HG02885 (cell line): Measurements from ENCODE around the gene SOX4.

Experiments used
- ATAC-seq: cut with Tn5 transposase; IDR thresholded peaks from one replicate; pipeline ENCODE4 v1.9.1; 2021; ENCODE audit warnings: mild to moderate bottlenecking; ENCODE audit not compliant: unreplicated experiment, poor library complexity

Gene SOX4

DNA sequence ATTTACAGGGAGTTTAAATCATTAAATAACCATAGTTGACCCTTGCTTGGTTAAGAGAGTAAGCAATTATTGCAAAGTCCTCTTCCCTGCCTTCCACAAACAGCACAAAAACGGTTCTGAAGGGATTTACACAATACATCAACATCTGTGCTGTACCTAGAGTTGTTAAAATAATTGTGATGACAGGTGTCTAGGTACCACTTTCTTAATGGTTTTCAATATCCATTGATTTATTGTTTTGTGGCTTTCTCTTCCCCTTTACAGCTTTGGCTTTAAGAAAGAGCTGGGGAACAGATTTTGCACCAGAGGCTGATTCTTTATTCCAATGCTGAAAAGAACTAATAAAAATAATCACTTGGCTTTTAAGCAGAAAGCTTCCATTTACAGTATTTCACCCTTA, 598 bp upstream of the SOX4 start:
- no peak for ATAC-seq

DNA sequence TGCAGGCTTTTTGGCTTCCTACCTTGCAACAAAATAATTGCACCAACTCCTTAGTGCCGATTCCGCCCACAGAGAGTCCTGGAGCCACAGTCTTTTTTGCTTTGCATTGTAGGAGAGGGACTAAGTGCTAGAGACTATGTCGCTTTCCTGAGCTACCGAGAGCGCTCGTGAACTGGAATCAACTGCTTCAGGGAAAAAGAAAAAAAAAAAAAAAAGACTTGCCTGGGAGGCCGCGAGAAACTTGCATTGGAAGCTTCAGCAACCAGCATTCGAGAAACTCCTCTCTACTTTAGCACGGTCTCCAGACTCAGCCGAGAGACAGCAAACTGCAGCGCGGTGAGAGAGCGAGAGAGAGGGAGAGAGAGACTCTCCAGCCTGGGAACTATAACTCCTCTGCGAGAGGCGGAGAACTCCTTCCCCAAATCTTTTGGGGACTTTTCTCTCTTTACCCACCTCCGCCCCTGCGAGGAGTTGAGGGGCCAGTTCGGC, 420 bp downstream of the SOX4 start:
- peak; percentile 23 for ATAC-seq

DNA sequence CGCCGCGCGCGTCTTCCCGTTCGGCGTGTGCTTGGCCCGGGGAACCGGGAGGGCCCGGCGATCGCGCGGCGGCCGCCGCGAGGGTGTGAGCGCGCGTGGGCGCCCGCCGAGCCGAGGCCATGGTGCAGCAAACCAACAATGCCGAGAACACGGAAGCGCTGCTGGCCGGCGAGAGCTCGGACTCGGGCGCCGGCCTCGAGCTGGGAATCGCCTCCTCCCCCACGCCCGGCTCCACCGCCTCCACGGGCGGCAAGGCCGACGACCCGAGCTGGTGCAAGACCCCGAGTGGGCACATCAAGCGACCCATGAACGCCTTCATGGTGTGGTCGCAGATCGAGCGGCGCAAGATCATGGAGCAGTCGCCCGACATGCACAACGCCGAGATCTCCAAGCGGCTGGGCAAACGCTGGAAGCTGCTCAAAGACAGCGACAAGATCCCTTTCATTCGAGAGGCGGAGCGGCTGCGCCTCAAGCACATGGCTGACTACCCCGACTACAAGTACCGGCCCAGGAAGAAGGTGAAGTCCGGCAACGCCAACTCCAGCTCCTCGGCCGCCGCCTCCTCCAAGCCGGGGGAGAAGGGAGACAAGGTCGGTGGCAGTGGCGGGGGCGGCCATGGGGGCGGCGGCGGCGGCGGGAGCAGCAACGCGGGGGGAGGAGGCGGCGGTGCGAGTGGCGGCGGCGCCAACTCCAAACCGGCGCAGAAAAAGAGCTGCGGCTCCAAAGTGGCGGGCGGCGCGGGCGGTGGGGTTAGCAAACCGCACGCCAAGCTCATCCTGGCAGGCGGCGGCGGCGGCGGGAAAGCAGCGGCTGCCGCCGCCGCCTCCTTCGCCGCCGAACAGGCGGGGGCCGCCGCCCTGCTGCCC, 1.1 kb downstream of the SOX4 start:
- peak; percentile 32 for ATAC-seq

DNA sequence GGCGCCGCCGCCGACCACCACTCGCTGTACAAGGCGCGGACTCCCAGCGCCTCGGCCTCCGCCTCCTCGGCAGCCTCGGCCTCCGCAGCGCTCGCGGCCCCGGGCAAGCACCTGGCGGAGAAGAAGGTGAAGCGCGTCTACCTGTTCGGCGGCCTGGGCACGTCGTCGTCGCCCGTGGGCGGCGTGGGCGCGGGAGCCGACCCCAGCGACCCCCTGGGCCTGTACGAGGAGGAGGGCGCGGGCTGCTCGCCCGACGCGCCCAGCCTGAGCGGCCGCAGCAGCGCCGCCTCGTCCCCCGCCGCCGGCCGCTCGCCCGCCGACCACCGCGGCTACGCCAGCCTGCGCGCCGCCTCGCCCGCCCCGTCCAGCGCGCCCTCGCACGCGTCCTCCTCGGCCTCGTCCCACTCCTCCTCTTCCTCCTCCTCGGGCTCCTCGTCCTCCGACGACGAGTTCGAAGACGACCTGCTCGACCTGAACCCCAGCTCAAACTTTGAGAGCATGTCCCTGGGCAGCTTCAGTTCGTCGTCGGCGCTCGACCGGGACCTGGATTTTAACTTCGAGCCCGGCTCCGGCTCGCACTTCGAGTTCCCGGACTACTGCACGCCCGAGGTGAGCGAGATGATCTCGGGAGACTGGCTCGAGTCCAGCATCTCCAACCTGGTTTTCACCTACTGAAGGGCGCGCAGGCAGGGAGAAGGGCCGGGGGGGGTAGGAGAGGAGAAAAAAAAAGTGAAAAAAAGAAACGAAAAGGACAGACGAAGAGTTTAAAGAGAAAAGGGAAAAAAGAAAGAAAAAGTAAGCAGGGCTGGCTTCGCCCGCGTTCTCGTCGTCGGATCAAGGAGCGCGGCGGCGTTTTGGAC, 2.0 kb downstream of the SOX4 start:
- ATAC-seq, result peak; percentile 19

DNA sequence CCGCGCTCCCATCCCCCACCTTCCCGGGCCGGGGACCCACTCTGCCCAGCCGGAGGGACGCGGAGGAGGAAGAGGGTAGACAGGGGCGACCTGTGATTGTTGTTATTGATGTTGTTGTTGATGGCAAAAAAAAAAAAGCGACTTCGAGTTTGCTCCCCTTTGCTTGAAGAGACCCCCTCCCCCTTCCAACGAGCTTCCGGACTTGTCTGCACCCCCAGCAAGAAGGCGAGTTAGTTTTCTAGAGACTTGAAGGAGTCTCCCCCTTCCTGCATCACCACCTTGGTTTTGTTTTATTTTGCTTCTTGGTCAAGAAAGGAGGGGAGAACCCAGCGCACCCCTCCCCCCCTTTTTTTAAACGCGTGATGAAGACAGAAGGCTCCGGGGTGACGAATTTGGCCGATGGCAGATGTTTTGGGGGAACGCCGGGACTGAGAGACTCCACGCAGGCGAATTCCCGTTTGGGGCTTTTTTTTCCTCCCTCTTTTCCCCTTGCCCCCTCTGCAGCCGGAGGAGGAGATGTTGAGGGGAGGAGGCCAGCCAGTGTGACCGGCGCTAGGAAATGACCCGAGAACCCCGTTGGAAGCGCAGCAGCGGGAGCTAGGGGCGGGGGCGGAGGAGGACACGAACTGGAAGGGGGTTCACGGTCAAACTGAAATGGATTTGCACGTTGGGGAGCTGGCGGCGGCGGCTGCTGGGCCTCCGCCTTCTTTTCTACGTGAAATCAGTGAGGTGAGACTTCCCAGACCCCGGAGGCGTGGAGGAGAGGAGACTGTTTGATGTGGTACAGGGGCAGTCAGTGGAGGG, 2.8 kb downstream of the SOX4 start:
- ATAC-seq, result peak; percentile 22

DNA sequence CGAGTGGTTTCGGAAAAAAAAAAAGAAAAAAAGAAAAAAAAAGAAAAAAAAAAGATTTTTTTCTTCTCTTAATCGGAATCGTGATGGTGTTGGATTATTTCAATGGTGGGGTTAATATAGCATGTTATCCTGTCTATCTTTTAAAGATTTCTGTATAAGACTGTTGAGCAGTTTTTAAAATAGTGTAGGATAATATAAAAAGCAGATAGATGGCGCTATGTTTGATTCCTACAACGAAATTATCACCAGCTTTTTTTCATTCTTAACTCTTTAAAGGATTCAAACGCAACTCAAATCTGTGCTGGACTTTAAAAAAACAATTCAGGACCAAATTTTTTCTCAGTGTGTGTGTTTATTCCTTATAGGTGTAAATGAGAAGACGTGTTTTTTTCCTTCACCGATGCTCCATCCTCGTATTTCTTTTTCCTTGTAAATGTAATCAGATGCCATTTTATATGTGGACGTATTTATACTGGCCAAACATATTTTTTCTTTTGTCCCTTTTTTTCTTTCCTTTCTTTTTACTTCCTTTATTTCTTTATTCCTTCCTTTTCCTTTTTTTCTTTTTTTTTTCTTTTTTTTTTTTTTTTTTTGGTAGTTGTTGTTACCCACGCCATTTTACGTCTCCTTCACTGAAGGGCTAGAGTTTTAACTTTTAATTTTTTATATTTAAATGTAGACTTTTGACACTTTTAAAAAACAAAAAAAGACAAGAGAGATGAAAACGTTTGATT, 3.6 kb downstream of the SOX4 start:
- no peak for ATAC-seq

DNA sequence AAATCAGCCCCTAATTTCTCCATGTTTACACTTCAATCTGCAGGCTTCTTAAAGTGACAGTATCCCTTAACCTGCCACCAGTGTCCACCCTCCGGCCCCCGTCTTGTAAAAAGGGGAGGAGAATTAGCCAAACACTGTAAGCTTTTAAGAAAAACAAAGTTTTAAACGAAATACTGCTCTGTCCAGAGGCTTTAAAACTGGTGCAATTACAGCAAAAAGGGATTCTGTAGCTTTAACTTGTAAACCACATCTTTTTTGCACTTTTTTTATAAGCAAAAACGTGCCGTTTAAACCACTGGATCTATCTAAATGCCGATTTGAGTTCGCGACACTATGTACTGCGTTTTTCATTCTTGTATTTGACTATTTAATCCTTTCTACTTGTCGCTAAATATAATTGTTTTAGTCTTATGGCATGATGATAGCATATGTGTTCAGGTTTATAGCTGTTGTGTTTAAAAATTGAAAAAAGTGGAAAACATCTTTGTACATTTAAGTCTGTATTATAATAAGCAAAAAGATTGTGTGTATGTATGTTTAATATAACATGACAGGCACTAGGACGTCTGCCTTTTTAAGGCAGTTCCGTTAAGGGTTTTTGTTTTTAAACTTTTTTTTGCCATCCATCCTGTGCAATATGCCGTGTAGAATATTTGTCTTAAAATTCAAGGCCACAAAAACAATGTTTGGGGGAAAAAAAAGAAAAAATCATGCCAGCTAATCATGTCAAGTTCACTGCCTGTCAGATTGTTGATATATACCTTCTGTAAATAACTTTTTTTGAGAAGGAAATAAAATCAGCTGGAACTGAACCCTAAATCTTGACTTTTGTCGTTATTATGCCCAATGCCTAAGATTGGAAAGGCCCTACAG, 4.5 kb downstream of the SOX4 start:
- ATAC-seq, result no peak

DNA sequence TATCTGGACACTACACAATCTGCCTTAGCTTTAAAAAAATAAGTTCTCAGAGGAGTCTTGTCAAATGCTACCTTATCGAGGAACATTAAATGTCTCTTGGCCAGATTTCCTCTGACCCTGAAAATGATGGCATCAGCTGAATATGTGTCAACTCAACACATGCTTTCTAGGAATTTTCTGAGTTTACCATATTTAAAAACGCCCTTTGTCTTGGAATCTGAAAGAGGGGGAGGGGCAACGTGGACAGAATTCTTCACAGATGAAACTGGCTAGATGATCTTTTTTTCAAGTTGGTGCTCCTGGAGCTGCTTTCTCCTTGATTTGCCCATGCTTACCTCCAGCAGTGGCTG, 5.1 kb downstream of the SOX4 start:
- no peak for ATAC-seq

DNA sequence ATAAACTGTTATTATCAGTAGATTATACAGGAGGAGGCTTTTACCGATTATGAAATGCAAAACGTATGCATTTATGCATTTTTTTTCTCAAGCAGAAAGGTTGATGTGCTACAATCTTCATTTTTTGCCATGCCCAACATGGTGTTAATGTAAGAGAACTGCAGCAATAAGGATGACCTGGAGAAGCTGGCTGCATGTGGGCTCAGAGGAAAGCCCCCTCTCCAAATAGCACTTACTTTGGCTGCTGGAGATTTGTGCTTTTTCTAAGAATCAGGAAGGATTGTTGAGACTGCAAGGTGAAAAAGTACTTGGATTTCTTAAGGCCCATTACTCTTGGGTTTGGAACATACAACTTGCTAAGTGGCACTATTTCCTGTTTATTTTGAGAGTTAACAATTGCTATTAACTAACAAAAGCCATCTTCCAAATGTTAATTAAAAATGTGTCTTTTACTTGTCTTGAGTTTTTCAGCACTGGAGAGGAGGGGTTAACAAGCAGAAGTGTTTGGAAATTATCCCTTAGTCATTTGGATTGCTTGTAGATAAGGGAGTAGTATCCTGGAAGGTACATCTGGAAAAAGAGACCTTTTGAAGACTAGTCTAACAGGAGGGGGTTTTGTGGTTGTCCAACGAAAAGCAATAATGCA, 5.6 kb downstream of the SOX4 start:
- ATAC-seq, result no peak

DNA sequence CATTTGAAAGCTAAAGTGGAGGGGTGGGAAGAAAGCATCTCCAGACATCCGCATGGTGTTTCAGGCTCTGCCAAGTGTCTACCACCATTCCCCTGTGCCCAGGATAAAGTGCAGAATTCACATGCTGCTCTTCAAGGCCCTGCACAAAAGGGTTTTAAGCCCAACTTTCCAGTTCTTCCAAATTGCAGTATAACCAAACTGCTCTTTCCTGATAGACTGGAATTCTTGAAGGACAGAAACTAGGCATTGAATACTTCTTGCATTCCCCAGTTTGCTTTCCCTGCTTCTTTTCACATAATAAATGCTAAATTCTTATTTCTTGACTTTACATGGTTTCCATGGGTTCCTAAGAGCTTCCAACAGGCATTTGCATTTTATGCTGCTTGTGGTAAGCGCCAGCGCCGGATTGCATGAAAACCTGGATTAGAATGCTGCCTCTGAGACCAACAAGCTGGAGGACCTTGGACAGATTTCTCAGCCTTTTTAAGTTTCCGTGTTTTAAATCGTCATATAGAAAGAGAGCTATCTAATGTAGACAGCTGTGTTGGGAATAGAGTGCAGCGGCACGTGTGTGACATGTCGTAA, 7.9 kb downstream of the SOX4 start:
- no peak for ATAC-seq

DNA sequence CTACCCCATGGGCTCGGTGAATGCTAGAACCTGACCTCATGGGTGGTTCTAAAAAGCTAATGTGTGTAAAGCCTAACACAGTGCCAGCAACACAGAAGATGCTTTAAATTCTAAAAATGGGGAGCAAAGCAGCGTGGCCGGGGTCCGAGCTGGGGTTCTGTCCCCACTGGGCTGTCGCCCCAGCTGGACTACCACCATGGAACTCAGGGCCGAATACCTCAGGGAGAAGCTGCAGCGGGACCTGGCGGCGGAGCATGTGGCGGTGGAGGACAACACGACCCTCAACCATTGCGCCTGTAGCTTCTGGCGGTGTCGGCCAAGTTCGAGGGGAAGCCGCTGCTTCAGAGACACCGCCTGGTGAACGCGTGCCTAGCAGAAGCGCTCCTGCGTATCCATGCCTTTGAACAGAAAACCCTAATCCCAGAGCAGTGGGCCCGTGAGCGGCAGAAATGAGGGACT, 8.4 kb downstream of the SOX4 start:
- ATAC-seq, result no peak

DNA sequence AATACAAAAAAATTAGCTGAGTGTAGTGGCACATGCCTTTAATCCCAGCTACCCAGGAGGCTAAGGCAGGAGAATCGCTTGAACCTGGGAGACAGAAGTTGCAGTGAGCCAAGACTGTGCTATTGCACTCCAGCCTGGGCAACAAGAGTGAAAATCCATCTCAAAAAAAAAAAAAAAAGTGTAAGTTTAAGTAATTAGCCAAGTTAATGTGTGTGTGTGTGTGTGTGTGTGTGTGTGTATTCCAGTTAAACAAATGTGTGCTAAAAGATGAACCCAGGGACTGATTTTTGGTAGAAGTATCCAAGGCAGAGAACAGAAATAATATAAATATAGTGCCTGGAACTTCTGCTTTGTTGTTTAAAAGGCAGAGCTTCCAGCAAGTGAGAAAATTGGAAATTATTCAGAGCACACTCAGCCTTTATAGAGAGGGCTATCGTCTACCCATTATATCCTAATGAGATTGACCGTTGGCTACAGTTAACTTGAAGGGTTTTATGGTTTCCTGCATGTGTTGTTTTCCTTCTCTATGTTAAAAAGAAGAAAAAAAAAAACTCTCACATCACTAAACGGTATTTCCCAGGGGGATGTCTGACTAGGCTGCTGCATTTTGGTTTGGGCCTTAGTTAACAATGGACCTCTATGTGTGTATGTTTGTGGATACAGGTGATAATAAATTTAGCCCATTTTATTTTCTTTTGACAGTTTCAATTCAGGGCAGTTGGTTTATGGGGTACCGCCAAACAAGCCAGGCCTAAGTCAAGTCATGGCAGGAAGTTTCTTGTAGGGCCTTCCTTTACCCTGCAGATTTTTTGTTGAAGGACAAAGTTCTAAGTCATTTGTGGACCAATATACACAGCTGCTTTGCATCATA, 9.8 kb downstream of the SOX4 start:
- ATAC-seq, result peak; percentile 50

DNA sequence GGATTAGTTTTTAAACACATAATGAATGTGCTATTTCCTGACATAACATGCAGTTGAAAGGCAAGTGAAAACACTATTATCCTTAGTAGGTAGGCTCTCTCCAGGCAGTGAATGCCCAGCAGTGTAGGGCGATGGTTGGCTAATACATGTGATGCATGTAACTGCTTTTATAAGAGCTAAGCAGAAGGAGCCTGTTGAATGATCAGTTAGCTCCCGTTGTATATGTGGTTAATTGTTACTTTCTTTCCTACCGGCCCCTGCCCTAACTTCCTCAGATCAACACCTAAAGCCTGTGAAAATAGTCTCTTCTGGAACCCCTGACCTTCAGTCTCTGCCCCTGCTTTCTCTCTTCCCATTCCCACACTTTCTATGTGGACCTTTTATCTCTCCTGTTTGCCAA, 10.5 kb downstream of the SOX4 start:
- ATAC-seq, result no peak

DNA sequence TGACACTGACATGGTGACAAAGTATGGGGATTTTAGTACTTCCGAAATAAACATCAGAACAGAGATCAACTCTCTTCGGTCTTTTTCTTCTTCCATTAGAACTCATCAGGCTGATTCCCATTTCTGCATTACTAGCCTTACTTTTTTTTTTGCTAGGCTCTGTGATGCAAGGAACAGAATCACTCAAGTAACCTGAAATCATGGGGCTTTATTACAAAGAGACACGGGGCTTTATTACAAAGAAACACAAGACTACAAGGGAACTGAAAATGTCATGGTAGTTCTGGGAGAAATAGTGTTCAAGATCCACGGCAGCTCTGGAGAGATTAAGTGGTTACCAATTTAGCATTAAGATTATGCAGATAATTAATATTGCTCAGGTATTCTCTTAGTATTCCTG, 11.6 kb downstream of the SOX4 start:
- no peak for ATAC-seq

DNA sequence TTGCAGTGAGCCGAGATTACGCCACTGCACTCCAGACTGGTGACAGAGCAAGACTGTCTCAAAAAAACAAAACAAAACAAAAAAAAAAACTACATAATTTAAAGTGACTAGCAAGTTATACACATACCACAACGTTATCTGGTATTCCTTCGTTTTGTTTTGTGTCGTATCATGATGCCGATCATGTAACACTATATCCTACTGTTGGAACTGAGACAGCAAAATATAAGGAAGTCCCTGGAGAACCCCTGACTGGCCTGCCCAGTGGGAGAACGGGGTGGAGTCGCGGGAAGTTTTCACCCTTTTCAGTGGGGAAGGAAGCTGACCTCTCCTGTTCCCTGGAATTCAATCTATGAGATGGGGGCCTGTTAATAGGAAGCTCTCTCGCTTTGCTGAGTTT, 15.1 kb downstream of the SOX4 start:
- ATAC-seq, result no peak

DNA sequence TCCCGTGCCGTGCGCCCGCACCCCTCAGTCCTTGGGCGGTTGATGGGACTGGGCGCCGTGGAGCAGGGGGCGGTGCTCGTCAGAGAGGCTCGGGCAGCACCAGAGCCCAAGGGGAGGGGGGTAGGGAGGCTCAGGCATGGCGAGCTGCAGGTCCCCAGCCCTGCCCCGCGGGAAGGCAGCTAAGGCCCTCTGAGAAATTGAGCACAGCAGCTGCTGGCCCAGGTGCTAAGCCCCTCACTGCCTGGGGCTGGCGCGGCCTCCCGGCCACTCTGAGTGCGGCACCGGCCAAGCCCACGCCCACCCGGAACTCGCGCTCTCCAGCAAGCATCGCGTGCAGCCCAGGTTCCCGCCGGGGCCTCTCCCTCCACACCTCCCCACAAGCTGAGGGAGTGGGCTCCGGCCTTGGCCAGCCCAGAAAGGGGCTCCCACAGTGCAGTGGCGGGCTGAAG, 16.4 kb downstream of the SOX4 start:
- no peak for ATAC-seq

DNA sequence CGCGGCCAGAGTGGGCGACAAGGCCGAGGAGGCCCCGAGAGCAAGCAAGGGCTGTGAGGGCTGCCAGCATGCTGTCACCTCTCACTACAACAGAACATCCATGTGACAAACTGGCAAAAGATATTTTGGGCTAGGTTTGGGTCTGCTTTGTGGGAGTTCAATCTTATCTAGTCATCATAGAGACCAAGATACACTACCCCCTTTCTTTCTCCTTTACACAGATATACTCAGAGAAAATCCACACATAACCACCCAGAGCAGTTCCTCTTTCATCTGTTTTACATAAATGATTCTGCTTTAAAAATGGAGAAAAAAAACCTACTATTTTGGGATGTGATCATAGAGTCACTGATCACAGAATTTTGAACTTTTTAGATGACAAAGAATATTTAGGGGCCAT, 16.8 kb downstream of the SOX4 start:
- peak; percentile 95 for ATAC-seq
